COLO668 (cell line): ENCODE measurements around the gene CTCF.
"Not testable (repeated sequence)": the region's sequence is repeated elsewhere in the genome, so short reads cannot be mapped to it uniquely, and the experiment has no call there.

Source experiments
- DNase-seq: peaks from one replicate; lab custom pipeline; 2025; ENCODE audit not compliant: unreplicated experiment; lab: John Stamatoyannopoulos, UW

Gene CTCF, protein sequence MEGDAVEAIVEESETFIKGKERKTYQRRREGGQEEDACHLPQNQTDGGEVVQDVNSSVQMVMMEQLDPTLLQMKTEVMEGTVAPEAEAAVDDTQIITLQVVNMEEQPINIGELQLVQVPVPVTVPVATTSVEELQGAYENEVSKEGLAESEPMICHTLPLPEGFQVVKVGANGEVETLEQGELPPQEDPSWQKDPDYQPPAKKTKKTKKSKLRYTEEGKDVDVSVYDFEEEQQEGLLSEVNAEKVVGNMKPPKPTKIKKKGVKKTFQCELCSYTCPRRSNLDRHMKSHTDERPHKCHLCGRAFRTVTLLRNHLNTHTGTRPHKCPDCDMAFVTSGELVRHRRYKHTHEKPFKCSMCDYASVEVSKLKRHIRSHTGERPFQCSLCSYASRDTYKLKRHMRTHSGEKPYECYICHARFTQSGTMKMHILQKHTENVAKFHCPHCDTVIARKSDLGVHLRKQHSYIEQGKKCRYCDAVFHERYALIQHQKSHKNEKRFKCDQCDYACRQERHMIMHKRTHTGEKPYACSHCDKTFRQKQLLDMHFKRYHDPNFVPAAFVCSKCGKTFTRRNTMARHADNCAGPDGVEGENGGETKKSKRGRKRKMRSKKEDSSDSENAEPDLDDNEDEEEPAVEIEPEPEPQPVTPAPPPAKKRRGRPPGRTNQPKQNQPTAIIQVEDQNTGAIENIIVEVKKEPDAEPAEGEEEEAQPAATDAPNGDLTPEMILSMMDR

DNA sequence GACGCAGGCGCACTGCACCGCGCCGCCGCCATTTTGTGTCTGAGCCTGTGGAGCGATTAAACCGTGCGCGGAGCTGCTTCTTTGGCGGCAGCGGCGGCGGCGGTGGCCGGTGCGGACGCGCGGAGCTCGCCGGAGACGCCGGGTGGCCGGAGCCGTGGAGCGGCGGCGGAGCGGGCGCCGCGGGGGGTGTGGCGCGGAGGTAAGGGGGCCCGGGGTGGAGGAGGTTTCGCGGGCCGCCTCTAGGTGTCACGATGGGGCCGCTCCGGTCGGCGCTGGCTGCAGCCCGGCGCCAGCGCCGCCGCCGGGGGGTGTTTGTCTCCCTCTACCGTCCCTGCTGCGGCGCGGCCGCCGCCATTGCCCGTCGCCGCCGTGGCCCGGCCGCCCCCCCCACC is at the start of gene CTCF:
TSS of gene CTCF (plus strand) at position 1 of the 392 bp plus-strand sequence. CDS start 48,307 bp downstream, outside the sequence.
- DNase-seq: peak; percentile 91

DNA sequence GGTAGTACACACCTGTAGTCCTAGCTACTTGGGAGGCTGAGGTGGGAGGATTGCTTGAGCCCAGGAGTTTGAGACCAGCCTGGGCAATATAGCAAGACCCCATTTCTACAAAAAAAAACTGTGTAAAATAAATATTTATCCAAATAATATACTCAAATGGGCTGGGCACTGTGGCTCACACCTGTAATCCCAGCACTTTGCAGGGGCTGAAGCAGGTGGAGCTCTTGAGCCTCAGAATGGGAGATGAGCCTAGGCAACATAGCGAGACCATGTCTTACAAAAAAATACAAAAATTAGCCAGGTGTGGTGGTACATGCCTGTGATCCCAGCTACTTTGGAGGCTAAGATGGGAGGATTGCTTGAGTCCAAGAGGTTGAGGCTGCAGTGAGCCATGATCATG is 48.4 kb upstream of the CTCF start:
- DNase-seq: not testable (repeated sequence)

DNA sequence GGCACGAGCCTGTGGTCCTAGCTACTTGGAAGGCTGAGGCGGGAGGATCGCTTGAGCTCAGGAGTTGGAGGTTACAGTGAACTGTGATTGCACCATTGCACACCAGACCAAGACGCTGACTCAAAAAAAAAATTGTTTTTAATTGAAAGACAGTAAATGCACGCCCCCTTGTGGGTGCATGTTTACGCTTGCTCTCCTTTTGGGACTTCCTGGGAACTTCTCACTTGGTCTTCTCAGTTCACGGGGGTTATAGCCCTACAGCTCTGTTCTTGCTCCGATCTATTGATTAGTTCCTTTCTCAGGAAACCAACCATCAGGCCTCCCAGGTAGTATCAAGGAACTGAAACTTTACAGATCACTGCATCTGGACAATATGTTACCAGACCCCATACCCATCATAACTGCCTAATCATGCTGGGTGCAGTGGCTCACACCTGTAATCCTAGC is 47.9 kb upstream of the CTCF start:
- DNase-seq: peak; percentile 70

DNA sequence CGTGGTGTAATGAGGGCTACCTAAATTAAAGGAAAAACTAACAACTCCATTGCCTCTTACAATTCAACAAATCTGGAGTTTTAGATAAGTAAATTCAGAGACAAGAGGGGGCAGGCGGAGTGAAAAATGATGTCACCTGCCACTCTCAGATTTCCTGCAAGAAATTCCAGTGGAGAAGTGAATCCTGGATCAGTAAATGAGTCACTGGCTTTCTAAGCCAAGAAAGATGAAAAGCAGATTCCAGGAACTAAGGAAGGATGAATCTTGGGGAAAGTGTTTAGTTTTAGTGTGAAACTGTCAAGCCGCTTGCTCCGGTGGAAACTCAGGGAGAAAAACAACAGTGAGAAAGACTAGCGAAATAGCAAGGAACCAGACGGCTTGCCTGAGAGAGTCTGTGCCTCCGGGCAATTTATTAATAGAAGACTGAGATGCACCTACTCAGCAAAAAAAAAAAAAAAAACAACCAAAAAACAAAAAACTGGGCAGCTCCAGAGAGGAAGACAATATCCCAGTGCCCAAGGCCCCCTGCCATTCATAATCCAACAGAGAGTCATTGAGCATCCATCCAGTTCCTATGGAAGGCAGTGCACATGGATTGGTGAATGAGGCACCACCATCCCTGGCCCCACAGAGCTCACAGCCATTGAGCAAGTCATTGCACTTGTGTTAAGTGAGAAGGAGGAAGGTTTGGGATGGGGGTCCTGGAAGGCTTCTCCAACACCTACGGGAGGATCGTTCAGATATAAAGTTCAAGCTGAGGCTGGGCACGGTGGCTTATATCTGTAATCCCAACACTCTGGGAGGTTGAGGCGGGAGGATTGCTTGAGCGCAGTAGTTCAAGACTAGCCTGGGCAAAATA is 45.8 kb upstream of the CTCF start:
- DNase-seq: no peak

DNA sequence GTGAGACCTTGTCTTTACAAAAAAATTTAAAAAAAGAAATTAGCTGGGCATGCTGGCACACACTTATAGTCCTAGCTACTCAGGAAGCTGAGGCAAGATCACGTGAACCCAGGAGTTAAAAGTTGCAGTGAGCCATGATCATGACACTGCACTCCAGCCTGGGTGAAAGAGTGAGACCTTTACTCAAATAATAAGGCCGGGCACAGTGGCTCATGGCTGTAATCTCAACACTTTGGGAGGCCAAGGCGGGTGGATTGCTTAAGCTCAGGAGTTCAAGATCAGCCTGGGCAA is 45.2 kb upstream of the CTCF start:
- no peak for DNase-seq

DNA sequence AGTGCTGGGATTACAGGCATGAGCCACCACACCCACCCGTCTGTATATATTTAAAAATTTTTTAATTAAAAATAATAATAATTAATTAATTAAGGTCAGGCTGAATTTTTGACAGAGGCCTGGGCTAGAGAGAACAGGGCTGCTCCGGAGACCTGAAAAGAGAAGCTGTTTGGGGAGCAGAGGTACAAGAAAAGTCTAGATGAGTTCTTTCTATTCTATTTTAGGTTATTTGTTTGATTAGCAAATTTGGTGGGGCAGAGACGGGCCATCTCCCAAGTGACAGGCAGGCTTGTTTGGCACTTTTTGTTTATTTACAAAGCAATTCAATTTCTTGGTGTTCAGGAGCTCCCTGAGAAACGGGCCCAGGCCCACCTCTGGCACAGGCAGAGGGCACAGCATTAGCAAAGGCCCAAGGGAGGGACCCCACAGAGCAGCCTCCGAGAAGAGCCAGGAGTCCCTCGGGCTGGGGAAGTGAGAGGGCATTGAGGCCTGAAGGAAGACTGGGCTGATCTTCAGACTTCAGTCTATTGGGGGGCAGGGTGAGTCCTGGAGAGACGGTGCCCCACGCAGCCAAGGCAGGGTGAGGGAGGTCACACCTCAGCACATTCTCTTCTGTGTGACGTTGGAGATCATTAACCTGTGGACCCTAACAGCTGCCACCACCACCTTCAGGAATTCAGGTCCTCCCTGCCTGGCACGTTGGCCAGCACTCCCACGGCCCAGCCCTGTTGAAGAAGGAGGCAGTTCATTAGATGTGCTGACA is 44.5 kb upstream of the CTCF start:
- no peak for DNase-seq

DNA sequence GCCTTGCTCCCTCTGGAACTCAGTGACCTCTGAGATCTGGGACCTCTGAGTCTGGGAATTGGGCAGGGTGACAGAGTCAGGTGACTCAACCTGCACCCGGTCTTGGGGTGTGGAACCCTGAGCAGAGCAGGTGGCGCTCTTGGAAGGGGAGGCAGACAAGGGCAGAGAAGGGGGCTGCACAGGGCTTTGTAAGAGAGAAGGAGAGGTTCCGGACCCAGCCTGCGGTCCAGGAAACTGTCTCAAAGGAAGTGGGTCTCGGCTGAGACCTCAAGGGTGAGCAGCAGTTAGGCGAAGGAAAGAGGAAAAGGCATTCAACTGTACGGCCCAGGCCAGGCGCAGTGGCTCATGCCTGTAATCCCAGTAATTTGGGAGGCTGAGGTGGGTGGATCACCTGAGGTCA is 43.6 kb upstream of the CTCF start:
- no peak for DNase-seq

DNA sequence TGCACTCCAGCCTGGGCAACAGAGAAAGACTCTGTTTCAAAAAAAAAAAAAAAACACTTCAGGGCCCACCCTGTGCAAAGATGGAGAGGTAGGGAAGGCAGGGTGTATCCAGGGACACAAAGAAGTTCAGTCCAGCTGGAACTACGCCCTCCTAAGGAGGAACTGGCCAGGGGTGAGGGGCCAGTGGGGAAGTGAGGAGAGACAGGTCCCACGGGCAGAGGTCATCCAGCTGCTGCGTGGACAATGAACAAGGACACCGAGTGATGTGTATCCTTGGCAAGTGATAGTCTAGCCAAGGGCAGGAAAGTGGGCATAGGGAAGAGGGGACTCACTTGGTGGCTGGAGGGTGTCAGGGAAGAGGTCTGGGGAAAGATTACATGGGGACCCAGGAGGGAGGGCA is 43.1 kb upstream of the CTCF start:
- no peak for DNase-seq

DNA sequence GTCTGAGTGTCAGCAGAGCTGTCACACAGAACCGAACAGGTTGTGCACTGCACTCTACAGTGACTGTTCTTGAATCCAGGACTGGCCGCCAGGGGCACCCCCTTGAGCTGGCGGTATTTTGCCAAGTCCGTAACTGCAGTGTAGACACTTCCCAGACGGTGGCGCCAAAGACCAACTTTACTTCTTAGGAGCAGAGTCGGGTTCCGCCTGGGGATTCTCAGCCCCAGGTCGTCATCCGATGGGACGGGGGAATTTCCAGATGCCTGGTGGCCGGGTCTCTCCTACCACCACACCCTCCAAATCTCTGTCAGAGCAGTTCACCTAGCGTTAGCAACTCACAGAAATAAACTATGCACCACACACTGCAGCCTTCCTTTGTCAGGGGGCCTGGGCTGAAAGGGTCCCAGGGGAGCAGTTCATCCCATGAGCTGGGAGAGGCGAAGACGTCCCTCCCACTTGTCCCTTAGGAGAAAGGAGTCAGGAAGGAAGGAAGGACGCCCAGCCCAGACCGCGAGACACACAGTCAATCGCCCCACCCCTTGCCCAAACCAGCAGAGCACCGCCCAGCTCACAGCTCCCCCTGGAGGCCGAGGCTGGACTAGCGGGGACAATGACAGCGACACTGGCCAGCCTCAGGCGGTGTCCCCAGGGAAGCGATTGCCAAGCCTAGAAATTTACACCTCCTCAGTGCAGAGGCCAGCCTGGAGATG is 41.1 kb upstream of the CTCF start:
- peak; percentile 96 for DNase-seq

DNA sequence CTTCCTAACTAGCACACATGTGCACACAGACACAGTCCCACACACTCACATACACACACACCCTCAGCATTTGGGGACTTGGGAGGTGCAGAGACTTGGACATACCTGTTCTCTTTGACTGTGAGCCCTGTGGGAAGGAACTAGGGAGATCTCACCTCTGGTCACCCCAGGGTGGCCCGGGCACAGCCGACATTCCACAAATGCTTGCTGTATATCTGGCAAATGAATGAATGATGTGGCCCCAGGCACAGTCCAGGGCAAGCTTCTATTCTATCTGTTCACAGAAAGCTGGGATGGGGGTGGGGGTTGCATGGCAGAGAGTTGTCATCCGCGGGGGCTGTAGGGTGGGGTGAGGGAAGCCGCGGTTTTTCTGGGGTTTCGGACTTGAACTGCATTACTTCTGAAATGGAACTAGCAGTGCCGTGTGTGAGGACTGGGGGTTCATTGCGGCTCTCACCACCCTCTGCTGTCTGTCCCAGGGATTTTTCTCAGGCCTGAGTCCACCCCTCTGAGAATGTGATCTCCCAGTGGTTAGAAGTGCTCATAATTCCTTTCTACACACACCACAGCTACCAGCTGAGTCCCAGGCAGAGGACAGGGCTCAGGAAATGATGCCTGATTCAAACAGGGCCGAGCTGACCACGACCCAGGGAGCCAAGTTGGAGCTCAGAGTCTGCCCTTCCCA is 37.0 kb upstream of the CTCF start:
- DNase-seq: no peak

DNA sequence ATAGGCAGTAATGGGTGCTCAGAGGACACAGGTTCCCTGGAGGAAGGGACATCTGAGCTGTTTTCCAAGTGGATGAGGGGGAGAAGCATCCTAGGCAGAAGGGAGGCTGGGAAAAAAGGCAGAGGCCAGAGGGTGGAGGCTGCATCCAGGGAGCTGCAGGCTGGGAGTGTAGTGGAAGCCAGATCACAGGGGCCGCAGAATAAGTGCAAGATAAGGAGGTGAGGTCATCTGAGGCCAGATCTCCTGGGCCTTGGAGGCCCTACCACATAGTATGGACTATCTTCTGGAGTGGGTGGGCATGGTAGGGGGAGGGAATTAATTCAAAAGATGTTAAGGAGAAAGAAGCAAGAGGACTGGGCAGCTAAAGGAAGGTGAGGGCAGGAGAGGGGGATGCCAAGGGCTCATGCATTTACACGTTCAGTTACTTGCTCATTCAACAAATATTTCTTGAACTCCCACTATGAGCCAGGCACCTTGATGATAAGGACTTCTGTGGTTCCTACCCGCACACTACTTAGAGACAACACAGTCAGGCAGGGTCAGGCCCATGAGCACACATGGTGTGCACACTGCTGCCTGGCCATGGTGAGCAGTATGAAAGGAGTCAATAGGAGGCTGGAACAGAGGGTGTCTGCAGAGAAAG is 36.1 kb upstream of the CTCF start:
- DNase-seq: no peak

DNA sequence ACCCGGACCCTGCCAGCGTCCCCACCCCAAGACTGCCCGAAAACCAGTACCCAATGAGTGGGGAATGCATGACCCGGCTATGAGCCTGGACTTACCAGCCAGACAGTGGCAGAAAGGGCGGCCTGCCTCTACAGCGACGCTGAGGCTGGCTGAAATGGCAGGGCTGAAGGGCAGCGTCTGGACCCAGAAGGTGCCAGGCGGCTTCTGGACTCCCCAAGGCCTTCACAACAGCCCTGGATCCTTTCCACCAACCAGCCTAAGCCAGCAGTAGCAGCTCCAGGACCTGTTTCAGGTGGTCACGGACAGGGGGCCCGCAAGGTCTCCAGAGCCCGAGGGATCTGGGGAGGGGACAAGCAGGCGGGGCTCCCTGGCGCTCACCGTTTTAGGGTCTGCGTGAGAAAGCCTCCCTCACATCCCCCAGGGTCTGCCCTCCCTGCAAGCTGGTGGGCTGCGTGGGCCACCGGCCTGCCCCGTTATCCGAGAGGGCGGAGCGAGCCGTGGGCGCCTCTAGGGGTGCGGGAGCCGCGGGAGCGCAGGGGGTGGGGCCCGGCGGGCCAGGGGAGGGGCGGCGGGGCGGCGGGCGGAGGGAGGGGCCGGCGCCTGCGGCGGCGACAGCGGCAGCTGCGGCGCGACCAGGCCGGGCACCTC is 34.0 kb upstream of the CTCF start, which contains the start of gene RIPOR1:
TSS of gene RIPOR1 (plus strand) at position 608 of the 648 bp plus-strand sequence. CDS start 9,618 bp downstream, outside the sequence.
- DNase-seq: peak; percentile 72

DNA sequence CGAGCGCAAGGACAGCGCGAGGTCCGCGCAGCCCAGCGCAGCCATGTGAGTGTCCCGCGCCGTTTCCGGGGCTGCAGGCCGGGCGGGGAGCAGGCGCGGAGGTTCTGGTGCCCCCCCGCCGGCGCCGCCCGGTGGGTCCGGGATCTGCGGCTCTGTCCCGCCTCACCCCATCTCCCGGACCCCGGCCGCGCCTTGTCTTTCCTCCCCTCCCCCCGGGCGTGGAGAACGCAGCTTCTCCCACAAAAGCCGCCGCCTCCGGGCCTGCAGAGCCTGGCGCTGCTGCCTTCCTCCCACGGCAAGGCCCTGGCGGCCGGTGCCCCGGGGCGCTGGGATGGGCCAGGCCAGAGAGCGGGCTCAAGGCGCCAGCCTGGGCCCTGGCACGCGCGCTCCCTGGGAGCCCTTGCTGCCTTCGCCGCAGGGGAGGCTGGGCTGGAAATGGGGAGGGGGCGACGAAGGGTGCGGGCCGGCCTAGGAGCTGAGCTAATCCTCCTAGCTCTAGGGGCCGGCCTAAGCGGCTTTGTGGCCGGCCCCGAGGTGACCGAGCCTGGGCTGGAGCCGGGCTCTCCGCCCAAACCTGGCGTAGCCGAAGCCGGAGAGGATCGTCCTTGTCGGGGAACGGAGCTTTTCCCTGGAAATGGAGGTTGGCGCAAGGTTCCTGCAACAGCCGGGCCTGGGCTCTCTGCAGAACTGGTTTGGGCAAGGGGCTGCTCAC is 33.3 kb upstream of the CTCF start:
- peak; percentile 72 for DNase-seq

DNA sequence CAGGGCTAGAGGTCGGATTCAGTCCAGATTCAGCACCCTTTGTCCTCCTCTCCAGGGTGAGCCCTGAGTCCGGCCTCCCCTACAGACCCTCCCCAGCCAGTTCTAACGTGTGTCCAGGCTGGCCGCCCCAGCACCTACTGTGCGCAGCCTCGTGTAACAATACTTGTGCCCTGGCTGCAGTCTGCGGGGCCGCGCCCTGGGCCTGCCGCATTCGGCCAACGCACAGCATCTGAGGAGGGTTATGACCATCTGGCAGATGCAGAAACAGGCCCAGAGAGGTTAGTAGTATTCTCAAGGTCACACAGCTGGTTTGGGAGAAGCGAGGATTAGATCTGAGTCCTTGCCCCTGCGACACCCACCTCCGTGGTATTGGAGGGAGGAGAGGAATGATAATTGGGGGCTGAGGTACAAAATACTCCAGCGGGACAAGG is 32.7 kb upstream of the CTCF start:
- DNase-seq: peak; percentile 37

DNA sequence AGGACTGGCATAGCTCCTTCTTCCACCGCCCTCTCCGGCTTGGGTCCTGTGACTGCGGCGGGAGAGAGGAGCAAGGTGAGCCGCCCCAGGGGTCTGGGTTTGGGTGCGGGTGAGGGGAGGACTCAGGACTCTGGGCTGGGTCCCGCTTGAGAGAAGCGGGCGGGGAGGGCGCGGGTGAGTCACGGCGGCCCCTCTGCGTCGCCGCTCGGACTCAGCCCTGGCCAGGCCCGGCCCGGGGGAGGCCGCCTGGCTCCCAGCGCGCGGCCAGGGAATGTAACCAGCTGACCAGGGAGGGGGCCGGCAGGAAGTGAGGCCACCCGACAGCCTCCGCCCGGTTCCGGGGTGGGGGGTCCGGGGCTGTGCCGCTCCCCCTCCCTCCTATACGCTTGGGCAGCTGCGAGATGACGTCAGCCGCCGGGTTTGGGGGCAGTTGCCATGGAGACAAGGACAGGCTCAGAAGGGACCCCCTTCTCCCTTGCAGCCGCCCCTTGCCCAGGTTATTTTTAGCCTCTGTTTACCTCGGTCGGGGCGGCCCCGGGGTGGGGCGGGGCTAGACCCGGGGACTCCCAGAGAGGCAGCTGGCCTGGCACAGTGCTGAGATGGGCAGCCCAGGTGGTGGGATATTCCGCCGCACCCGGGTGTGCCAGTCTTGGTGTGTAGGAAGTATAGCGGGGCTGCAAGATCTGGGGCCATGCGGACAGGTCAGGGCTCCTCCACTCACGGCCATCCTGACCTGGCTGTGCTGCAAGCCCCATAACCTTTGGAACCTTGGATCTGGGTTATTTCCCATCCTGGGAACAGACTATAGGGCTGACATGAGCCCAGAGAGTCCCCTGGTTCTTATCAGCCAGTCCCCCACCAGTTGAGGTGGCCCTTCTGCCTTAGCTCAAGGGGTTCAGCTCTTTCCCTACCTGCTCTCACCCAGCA is 32.0 kb upstream of the CTCF start:
- DNase-seq: peak; percentile 78

DNA sequence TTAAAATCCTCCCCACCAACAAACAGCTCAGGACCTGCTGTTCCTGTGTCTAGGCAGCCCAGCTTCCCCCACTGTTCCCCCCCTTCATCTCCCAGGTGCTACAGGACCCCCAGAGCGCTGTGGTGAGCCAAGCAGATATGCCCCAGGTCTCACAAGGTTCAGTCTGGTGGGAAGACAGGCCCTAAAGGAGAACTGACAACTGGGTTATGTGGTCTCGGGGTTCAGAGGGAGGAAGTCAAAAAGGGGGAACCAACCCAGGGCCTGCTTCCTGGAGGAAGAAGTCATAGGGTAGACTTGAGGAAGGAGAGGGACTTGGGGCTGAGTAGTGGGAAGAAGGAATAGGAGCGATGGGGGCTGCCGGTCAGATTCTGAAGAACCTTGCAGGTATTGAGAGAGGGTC is 31.1 kb upstream of the CTCF start:
- no peak for DNase-seq
